IMR-90 (cell line): ENCODE data around the gene ROM1.

ENCODE experiments used
- CEBPB ChIP-seq: IDR thresholded peaks from 2 replicates; pipeline ENCODE4 v1.6.1; 2012; ENCODE audit warnings: low read depth, low read length, improper control_type of control experiment
- CTCF ChIP-seq: conservative IDR thresholded peaks from 2 replicates; pipeline ENCODE4 v1.5.1; 2012; ENCODE audit warnings: mild to moderate bottlenecking, low read depth, low read length, improper control_type of control experiment
- MAFK ChIP-seq: IDR thresholded peaks from 2 replicates; pipeline ENCODE4 v1.6.1; 2012; ENCODE audit warnings: low read depth, low read length, improper control_type of control experiment
- RCOR1 ChIP-seq: IDR thresholded peaks from 2 replicates; pipeline ENCODE4 v1.6.1; 2012; ENCODE audit warnings: mild to moderate bottlenecking, low read length, improper control_type of control experiment; ENCODE audit not compliant: insufficient replicate concordance
- SMC3 ChIP-seq: fragments of 150-350 bp; IDR thresholded peaks from 2 replicates; pipeline ENCODE4 v1.6.1; 2016; ENCODE audit warnings: low read depth, mild to moderate bottlenecking, antibody characterized with exemption, low read length, moderate library complexity
- USF2 ChIP-seq: fragments of 150-350 bp; IDR thresholded peaks from 2 replicates; pipeline ENCODE4 v1.6.1; 2017; ENCODE audit warnings: mild to moderate bottlenecking, antibody characterized with exemption, low read length, low read depth

- no peak for TF ChIP-seq CTCF
- TF ChIP-seq RCOR1: no peak
- TF ChIP-seq CEBPB: no peak
- no peak for TF ChIP-seq SMC3
- TF ChIP-seq USF2: no peak
- TF ChIP-seq MAFK: no peak
Measured at GRCh38 chr11:62615521-62615920, 2.5 kb downstream of the ROM1 start.
